Prostate gland (tissue), 2 donors: ENCODE data around the gene ADH4.
"Not testable (repeated sequence)": the region's sequence is repeated elsewhere in the genome, so short reads cannot be mapped to it uniquely, and the experiment has no call there.

Experiments used
- CTCF ChIP-seq, 4 experiments: fragments of 200-600 bp in 2 of 4; fragments of 450-650 bp in 2 of 4; sonication (generic) in 2 of 4; IDR thresholded peaks; 1 replicate in 3 of 4; 2 replicates in 1 of 4; pipeline ENCODE4 v1.5.1; 2016 to 2019; ENCODE audit warnings: antibody characterized with exemption in 4 of 4, mild to moderate bottlenecking in 2 of 4, moderate library complexity in 2 of 4
- POLR2AphosphoS5 ChIP-seq: sonication (generic); formaldehyde crosslinking; IDR thresholded peaks from one replicate; pipeline ENCODE4 v1.6.1; 2017; ENCODE audit warnings: antibody characterized with exemption

DNA sequence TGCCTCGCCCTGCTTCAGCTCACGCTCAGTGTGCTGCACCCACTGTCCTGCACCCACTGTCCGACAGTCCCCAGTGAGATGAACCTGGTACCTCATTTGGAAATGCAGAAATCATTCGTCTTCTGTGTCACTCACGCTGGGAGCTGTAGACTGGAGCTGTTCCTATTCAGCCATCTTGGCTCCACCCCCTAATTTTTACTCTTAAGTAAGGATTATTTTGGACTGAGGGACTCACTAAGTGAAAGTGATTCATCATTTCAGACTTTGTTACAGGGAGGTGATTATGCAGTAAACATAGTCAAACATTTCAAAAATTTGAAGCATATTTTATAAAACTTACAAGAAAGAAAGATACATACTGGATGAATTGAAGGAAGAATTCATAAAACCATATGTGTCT, 44.3 kb downstream of the ADH4 start:
- not testable (repeated sequence) for TF ChIP-seq CTCF (IDR thresholded peaks at IDR 0.05); POLR2AphosphoS5
